ENCODE results near the gene MESP2.

The MESP2 gene

DNA sequence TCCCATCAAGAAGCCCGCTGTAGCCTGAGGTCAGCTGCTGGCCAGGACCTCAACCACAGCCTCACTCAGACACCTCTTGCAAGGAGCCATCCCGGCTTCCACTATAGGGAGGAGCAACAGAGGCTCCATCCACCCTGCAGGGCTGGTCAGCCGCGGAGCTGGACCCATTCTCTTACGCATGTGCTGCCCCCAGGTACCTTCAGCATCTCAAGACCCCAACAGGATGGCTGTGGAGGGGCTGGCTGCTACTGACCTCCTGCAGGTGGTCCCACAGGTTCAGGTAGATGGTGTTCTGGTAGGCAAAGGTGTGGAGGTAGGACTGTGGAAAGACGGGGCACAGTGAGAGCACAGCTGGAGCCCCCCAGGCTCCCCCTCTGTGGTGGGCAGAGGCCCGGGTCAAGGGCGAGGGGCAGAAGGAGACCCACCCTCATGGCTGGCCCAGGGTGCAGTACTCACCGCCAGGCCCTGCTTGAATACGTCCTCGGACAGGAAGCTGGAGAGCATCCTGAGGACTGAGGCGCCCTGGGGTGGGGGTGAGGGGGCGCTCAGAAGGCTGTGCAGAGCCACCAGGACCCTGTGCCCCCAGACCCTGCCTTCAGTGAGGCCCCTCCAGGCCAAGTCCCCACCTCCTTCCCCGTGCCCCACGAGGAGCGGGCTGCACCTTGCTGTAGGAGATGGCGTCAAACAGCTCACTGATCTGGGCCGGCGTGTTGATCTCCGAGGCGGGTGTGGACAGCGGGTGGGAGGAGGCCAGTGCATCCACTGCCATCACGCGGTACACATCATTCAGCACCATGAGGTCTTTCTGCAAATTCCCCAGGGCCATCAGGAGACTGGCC, 27.1 kb downstream of the MESP2 start:
- DNase-seq: no peak

- no peak for DNase-seq
Measured at GRCh38 chr15:89803941-89804800, 28.0 kb downstream of the MESP2 start.

- DNase-seq: no peak
Measured at GRCh38 chr15:89805241-89806209, 29.4 kb downstream of the MESP2 start.

GRCh38 chr15:89806210-89806558, 30.1 kb downstream of the MESP2 start:
- no peak for DNase-seq

- no peak for DNase-seq
Measured at GRCh38 chr15:89806559-89807550, 30.7 kb downstream of the MESP2 start.

GRCh38 chr15:89807689-89808088, 31.6 kb downstream of the MESP2 start:
- DNase-seq: no peak

DNA sequence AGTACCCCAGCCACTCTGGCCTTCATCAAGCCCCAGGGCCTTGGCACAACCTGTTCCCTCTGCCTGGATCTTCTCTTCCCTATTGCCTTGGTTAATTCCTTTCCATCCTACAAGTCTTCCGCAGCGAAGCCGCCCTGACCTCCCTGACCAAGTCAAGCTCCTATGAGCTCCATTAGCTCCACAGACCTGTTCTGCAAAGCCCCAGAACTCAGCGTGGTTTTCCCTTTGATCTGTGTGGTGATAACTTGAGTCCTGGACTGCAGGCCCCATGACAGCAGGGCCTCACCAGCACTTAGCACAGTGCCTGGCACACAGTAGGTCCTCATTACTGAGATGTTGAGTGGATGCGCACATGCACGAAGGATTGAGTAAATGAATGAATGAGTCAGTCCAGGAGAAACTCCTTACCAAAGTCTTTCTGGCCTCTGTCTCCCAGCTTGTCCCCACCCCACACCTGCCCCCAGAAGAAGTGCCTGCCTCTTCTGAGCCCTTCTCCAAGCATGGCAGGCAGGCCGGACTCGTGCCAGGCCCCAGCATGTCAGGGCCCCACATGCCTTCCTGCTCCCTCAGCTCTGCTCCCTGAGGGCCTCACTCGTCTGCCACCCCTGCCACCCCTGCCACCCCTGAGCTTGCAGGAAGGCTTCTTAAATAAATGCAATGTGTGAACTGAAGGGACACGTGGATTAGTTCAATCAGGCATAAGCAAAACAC, 32.2 kb downstream of the MESP2 start:
- DNase-seq: no peak

DNA sequence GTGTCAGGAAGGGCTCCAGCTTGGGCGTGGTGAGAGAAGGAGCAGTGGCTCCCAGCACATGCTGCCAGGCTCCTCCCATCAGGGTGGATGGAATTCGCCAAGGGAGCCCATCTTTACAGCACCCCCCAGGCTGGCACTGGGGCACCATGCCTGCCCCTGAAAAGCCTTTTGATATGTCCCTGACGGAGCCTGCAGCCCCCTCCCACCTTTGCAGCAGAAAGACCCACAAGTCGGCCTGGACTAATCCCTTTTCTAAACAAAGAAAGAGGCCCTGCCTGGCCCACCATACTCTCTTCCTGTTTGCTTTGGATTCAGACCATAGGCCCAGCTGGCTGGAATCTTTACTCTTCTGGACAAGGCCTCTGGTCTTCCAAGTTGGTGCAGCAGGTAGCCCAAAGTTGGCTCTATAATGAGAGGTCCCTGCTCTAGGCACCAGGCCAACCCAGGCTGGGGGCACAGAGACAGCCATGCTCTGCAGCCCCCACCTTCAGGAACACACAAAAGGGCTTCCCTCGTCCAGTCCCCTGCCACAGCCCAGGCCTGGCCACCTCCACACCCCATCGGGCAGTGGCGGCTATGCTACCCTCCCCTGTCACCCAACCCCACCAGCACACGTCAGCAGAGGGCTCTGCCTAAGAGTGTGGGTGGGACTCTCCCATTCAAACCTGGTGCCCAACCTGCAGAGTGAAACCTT, 33.1 kb downstream of the MESP2 start:
- no peak for DNase-seq

DNA sequence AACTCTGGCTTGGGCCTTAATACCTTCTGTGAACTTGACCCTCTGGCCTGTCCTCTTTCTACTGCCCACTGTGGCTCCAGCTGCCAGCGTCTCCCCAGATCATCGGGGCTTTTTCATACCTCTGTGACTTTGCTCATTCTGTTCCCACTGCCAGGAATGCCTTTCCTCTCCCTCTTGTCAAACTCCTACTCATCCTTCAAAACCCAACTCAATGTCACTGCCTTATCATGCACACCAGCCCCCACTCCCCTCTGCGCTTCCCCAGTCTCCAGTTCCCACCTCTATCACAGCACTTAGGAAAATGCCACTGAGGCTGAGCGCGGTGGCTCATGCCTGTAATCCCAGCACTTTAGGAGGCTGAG, 33.6 kb downstream of the MESP2 start:
- DNase-seq: no peak

DNA sequence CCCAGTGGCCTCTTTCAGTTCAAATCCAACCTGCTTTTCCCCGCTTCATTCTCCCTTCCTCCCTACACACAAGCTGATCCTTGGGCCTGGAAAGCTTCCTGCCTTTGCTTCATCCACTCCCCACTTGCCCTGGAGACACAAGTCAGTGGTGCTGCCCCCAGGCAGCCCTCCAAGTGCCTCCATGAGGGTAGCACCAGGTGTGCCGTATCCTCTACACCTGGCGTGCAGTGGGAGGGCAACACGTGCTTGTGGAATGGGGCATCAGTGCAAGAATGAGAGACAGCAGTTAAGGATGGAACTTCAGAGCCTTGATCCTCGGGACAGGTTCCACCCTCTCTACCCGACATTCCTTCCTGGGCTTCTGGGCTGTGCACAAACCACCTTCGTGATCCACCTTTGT, 34.7 kb downstream of the MESP2 start:
- DNase-seq: no peak

- no peak for DNase-seq
Measured at GRCh38 chr15:89812011-89812846, 36.1 kb downstream of the MESP2 start.

- no peak for DNase-seq
Measured at GRCh38 chr15:89812847-89813320, 36.8 kb downstream of the MESP2 start.

- DNase-seq: no peak
Measured at GRCh38 chr15:89813381-89814111, 37.4 kb downstream of the MESP2 start.

DNA sequence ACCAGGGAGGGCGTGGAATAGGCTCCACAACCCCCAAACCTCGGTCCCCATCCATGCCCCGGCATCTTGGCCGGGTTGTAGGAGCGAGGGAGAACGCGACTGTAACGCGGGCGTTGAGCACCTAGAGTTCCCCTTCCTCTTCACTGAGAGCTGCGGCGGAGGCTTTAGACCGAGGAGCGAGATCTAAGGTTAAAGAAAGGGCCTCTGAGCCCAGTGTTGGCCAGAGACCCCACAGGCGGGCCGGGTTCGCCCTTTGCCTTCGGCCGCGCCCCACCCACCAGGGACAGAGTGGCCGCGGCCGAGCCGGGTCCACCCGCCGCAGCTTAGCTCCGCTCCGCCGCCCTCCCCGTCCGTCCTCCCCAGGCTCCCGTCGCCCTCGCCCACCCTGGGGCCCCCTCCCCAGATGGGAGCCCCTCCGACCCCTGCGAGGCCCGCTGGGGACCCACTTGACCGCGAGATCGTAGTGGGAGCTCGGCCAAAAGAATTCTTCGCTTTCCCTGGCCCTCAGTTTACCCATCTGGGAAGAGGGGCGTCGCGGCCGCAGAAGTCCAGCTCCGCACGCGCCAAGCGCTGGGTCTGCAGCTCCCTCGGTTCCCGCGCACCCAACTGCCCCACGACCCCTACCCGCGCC, 38.1 kb downstream of the MESP2 start:
- no peak for DNase-seq

GRCh38 chr15:89815769-89816168, 39.6 kb downstream of the MESP2 start:
- DNase-seq: no peak

DNA sequence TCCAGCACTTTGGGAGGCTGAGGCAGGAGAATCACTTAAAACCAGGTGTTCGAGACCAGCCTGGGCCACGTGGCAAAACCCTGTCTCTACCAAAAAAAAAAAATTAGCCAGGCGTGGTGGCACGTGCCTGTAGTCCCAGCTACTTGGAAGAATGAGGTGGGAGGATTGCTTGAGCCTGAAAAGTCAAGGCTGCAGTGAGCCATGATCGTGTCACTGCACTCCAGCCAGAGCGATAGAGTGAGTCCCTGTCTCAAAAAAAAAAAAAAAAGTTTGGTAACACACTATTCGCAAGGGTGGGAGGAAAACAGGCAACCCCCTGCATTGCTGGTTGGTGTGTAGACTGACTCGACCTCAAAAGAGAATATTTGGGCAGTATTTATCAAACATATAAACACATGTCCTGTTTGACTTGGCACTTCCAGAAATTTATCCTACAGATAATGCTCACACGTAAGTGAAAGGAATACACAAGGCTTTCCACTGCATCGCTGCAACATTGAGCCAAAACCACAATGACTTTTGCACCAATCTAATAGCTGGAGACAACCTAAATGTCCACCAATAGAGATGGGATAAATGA, 41.7 kb downstream of the MESP2 start:
- no peak for DNase-seq

DNA sequence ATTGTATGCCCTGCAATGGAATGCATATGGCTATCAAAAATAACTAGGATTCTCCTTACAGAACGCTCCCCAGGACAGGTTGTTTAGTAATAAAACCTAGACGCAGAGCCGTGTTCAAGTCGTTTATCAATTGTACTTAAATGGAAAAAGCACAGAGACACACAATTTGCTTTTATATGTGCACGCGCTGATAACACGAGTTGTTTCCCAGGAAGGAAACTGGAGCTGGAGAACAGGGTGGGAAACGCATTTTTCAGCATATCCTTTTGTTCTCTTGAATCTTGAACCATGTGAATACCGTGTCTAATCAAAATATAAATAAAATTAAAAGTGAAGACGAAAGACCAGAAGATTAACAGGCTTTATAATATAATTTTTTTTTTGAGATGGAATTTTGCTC, 42.2 kb downstream of the MESP2 start:
- no peak for DNase-seq

Measured in NCI-H1048 (cell line).